22Rv1 (cell line): ENCODE measurements around the gene JADE1.

Source experiments
- ZFX ChIP-seq: fragments of 450-650 bp; IDR thresholded peaks from 2 replicates; pipeline ENCODE4 v1.6.1; 2017; ENCODE audit warnings: antibody characterized with exemption, borderline replicate concordance
- TF ChIP-seq, protein P1 (sequence below): fragments of 450-650 bp; IDR thresholded peaks from 2 replicates; pipeline ENCODE4 v1.5.1; 2017; ENCODE audit warnings: mild to moderate bottlenecking

DNA sequence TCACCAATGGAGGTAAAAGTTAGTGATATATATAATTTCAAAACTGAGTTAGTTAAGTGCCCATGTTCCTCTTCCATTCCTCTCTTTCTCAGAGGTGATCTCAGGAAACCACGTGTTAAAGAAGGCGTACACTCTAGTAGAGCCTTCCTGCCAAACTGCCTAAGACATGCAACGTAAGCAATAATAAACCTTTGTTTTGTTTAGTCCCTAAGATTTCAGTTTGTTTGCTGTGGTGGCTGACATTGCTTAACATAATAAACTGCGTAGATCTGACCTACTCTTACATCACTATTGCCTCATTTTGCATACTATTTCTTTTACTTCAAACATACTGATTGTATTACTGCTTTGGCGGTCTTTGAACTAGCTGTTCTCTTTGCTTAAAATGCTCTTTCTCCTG lies 99.2 kb downstream of the JADE1 start:
- TF ChIP-seq, protein P1, sequence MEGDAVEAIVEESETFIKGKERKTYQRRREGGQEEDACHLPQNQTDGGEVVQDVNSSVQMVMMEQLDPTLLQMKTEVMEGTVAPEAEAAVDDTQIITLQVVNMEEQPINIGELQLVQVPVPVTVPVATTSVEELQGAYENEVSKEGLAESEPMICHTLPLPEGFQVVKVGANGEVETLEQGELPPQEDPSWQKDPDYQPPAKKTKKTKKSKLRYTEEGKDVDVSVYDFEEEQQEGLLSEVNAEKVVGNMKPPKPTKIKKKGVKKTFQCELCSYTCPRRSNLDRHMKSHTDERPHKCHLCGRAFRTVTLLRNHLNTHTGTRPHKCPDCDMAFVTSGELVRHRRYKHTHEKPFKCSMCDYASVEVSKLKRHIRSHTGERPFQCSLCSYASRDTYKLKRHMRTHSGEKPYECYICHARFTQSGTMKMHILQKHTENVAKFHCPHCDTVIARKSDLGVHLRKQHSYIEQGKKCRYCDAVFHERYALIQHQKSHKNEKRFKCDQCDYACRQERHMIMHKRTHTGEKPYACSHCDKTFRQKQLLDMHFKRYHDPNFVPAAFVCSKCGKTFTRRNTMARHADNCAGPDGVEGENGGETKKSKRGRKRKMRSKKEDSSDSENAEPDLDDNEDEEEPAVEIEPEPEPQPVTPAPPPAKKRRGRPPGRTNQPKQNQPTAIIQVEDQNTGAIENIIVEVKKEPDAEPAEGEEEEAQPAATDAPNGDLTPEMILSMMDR = no peak
- TF ChIP-seq ZFX = no peak
